OCI-LY1 (cell line): ENCODE measurements around the gene PTGDR.

Source experiments
- EZH2 ChIP-seq: fragments of 200-600 bp; sonication (generic), shearing (Covaris generic); IDR thresholded peaks from 2 replicates; pipeline ENCODE4 v1.8.0; 2017; ENCODE audit warnings: borderline replicate concordance, mixed run types, mild to moderate bottlenecking, antibody characterized with exemption, low read length, moderate library complexity, mixed read lengths
- TF ChIP-seq, protein P1 (sequence below): fragments of 200-600 bp; sonication (generic), shearing (Covaris generic); IDR thresholded peaks from 2 replicates; pipeline ENCODE4 v1.5.1; 2017; ENCODE audit warnings: mild to moderate bottlenecking, antibody characterized with exemption, low read length, moderate library complexity, mixed read lengths

DNA sequence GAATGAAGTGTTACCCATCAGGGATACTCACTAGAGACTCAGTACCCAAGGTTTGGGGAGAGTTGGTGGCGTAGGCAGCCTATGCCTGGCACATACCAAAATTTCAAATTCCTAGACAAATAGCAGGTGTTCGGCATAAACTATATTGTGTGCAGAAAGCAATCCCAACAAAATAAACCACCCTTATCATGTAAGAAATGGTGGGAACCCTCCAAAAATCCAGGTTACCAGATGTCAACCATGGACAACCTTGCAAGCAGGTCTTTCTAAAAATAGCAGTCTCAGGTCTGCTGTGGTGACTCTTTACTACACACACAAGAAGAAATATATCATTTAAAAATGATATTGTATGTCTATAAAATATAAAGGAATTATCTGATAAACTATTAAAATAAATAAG lies 28.9 kb downstream of the PTGDR start:
- TF ChIP-seq, protein P1, sequence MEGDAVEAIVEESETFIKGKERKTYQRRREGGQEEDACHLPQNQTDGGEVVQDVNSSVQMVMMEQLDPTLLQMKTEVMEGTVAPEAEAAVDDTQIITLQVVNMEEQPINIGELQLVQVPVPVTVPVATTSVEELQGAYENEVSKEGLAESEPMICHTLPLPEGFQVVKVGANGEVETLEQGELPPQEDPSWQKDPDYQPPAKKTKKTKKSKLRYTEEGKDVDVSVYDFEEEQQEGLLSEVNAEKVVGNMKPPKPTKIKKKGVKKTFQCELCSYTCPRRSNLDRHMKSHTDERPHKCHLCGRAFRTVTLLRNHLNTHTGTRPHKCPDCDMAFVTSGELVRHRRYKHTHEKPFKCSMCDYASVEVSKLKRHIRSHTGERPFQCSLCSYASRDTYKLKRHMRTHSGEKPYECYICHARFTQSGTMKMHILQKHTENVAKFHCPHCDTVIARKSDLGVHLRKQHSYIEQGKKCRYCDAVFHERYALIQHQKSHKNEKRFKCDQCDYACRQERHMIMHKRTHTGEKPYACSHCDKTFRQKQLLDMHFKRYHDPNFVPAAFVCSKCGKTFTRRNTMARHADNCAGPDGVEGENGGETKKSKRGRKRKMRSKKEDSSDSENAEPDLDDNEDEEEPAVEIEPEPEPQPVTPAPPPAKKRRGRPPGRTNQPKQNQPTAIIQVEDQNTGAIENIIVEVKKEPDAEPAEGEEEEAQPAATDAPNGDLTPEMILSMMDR: no peak
- TF ChIP-seq EZH2: no peak
